T47D (cell line): ENCODE data around the gene PACSIN2.
A peak's percentile ranks its signal among the peaks of the same experiment; 100 is the strongest.

Experiments used
- DNase-seq, 2 experiments: peaks; one replicate each; pipeline versions ENCODE4 v3.0.0 to v3.0.0-alpha.2; 2011 to 2012; ENCODE audit warnings: low read depth in 1 of 2, low spot score in 1 of 2
- JUND ChIP-seq: IDR thresholded peaks from 2 replicates; pipeline ENCODE4 v1.6.1; 2012; ENCODE audit warnings: low read depth
- in situ Hi-C: cut with HindIII; loops from 2 replicates; pipeline ENCODE4 v1.10.0; 2016; ENCODE audit warnings: low sequenced_read_pairs, low pct_unique_long_range_greater_than_20kb

Gene PACSIN2, protein sequence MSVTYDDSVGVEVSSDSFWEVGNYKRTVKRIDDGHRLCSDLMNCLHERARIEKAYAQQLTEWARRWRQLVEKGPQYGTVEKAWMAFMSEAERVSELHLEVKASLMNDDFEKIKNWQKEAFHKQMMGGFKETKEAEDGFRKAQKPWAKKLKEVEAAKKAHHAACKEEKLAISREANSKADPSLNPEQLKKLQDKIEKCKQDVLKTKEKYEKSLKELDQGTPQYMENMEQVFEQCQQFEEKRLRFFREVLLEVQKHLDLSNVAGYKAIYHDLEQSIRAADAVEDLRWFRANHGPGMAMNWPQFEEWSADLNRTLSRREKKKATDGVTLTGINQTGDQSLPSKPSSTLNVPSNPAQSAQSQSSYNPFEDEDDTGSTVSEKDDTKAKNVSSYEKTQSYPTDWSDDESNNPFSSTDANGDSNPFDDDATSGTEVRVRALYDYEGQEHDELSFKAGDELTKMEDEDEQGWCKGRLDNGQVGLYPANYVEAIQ

DNA sequence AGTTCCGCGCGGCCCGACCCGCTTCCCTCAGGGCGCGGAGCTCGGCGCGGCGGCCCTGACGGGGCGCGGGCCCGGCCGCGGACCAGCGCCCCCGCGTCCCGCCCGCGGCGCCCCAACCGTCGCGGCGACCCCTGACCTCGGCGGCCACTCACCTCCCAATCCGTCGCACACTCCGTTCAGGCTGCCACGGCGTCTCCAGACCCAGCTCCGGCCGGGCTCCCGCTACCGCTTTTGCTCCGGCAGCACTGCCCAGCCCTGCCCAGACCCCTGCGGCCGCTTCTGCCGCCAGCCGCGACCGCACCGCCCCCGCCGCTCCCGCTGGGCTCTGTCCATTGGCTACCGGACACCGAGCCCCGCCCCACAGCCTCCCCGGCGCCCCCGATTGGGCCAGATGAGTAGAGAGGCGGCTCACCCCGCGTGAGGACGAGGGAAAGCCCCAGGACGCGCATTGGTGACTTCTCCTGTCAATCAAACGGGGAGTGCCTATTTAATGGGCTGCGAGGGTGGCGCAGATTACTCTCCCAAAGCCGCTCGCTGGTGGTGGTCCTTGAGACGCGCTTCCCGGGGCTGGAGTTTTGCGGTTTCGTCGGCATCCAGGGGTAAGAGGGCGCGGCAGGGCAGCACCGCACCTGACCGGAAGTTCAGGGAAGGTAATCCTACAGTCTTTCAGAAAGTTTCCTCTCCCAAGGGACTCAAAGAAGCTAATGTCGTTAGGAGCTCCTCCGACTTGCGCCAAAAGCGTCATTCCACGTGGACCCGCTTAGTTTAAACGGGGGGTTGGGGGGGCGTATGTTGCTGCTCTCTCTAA is at the start of gene PACSIN2:
Gene PACSIN2 (minus strand): TSS at position 281 of the 808 bp plus-strand sequence. CDS start 103,069 bp downstream, outside the sequence.
- in situ Hi-C loops: no loop called here
- DNase-seq: peak; percentile 84 to 98

DNA sequence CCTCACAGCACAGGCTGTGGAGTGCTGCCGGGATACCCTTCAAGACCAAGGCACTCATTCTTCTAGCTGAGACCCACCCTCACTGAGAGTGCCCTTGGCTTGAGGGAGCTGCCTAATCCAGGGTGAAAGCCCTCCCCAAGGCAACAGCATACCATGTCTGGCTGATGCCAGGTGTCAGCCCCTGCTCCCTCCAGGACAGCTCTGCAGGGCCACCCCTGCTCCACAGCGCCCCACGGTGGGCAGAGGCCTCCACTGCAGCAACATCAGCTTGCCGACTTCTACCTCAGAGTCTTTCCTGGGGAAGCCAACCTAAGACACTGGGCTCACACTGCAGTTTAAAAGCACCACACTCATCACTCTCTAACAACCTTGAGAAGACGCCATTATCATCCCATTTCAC is 45.2 kb upstream of the PACSIN2 start:
- DNase-seq: peak in 1 of 2 experiments; percentile 34
- in situ Hi-C loops: no loop called here
- TF ChIP-seq JUND: no peak

More for the DNA sequence above, at the start of gene PACSIN2:
- no peak for TF ChIP-seq JUND

DNA sequence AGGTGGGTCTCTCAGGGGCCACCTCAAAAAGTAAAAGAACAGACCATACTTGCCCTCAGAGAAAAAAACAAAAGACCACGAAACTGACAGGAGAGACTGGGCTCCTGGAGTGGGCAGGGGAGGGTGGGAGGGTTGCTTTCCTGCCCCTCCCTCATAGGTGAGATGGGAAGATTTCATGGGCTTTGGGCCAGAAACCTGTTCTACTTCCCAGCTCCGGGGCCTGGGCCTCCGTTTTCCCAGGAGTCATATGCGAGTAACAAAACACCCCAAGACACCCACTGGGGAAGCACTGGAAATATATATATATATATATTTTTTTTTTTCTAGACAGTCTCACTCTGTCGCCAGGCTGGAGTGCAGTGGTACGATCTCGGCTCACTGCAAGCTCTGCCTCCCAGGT is 42.7 kb upstream of the PACSIN2 start:
- in situ Hi-C loops: no loop called here
- no peak for DNase-seq
- no peak for TF ChIP-seq JUND

DNA sequence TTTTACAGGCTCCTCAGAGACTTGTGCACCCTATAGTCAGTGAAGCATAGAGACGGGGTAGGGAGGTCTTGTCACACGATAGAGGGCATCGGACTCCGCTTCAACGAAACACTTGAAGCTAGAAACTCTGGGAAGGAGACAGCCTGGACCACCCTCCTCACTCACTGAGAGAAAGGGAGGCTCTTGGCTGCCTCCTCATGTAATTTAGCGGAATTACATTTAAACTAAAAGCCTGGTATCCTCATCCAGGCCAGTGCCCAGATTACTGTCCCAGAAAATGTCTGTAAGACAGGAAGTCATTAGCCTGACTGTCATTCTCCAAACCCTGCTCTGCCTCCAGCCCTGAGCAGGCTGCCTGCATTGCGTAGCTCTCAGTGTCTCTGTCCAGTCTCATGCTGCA is 38.2 kb upstream of the PACSIN2 start:
- in situ Hi-C loops: no loop called here
- no peak for DNase-seq
- no peak for TF ChIP-seq JUND

DNA sequence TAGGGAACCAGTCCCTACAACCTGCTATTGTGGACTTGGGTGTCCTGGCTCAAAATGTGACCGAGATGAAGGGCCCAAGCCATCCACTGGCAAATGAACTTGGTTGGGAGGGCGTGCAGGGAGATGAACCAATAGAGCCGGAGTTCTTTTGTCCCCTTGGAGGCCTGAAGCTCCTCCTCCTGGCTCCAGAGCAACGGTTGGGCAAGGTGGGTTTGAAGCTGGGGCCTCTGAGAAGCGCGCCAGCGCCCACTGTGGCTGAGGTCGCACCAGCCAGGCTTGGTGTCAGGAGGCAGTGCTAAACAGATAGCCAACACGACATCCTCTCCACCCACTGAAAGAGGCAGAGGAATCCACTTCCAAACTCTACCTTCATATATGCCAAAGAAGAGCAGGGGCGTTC is 36.0 kb upstream of the PACSIN2 start:
- no peak for DNase-seq
- in situ Hi-C loops: no loop called here
- TF ChIP-seq JUND: no peak

DNA sequence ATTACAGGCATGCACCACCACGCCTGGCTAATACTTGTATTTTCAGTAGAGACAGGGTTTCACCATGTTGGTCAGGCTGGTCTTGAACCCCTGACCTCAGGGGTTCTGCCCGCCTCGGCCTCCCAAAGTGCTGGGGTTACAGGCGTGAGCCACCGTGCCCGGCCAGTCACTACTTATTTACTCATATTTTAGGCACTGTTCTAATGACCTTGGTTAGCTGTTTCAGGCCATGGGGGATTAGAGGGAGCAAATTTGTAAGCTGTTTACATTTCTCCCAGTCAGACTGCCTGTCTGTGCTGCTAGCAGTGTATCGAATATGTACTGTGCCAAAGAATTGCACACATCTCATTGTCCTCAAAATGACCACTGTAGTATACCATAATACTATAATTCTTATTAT is 32.7 kb upstream of the PACSIN2 start:
- DNase-seq: no peak
- in situ Hi-C loops: no loop called here
- no peak for TF ChIP-seq JUND

DNA sequence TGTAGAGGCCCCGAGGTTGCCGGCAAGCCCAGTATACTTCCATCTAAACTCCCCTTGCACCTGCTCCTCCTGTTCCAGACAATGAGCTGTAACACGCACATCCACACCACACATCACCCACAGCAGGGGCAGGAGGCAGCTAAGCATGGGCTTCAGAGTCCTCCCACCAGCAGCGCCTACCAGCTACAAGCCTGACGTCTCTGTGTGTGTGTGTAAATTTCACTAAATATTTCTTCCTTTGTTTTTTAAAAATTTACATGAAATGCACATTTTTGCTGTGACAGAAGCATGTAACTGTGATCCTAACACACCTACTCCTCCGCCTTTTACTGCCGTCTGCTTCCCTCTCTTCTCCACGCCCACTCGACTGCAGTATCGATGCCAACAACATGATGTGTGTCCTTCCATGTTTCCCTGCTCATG is 29.4 kb upstream of the PACSIN2 start:
- TF ChIP-seq JUND: no peak
- DNase-seq: no peak
- in situ Hi-C loops: no loop called here

DNA sequence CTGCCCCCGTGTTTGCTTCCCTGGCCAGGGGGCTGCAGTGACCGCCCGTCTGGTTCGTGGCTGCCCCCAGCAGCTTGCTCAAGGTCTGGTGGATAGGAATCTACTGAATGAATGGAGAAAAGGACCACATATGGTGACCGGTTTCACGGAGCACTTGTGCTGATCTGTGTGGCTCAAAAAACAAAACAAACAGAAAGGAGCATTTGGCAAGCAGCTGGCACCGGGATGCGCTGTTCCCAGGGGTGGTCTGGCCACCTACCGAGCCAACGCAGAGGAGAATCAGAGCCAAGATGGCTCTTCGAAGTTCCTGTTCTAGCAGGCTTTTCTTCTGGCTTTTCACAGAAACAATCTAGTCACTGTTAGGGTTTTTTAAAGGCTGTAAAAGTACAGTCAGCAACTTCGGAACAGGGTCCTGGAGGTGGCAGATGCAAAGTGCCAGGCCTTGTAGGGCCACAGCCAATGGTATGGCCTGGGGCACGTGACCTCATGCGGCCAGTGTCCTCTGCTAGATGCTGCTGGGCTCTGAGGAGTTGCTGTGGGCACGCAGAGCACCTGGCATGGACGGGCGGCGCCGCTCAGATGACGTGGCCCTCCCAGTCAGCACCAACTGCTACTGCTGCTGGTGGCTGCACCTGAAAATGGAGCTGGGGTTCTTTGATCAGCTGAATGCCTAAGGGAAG is 27.3 kb upstream of the PACSIN2 start:
- no peak for TF ChIP-seq JUND
- in situ Hi-C loops: no loop called here
- DNase-seq: no peak

DNA sequence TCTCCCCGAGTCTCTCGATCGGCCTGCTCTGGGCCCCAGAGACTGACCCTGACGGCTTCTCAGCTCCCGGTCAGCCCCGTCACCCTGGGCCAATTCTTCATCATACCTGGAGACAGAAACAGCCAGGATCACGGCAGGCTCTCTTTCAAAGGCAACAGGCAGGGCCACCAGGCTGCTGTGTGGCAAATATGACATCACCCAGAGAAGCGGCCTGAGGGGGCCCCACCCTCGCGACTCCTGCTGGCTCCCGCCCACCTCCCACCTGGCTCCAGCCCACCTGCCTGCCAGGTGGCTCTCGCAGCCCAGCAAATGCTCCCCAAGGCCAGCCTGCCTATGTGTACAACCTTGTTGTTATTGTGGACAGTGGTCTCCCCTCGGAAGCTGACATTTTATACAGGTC is 24.9 kb upstream of the PACSIN2 start:
- TF ChIP-seq JUND: no peak
- DNase-seq: no peak
- in situ Hi-C loops: no loop called here

DNA sequence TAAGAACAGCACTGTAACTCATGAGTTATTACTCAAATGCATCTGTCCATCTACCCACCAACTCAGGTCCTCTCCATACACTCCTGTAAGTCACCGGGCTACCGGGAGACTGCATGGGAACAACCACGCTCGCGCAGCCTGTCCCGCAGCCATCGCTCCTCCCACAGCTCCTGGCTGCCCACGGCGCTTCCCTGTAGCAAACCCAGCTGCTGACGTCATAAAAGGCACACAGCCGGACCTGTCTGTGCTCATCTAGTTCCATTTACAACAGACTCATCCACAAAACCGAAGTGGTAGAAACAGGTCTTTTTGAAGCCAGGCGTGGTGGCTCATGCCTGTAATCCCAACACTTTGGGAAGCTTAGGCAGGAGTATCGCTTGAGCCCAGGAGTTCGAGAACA is 23.4 kb upstream of the PACSIN2 start:
- no peak for DNase-seq
- no peak for TF ChIP-seq JUND
- in situ Hi-C loops: no loop called here

DNA sequence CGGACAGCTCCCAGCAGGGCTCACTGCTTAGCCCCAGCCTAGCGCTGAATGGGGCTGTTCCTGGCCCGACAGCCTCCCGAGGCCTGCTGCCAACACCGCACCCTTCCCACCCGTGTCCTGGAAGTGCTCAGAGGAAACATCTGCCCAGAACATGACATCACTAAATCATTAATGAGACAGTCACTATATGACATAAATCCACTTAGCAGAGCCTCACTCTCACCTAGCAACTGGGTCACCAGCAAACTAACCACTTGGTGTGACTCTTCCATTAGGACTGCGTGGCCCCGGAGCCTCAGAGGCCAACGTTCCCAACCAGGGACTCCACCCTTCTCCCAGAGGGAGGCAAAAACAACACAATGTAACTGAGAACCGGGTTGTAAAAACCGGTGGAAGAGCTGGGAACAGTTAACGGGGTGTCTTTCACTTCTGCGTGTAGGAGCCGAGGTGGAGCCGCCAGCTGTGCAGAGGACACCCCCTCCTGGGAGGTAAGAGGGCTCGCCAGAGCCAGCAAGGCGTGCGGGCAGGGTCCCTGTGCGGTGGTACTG is 21.4 kb upstream of the PACSIN2 start:
- in situ Hi-C loops: no loop called here
- no peak for TF ChIP-seq JUND
- no peak for DNase-seq

DNA sequence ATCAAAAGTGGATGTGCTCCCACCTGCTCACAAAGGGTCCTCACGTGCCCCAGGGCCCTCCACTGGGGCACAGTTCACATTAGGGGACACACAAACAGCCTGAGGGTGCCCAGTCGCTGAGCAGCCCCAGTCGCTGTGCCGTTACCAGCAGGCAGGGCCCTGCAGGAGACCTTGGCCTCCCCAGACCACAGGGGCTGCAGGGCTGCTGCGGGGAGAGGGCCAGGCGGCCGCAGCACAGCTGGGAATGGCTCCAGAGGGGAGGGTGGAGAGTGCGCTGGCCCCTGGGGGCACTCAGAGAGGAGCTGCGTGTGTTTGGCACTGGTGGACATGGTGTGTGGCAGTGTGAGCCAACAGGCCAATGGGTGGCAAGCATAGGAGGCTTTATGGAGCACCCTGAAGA is 20.3 kb upstream of the PACSIN2 start:
- TF ChIP-seq JUND: no peak
- DNase-seq: no peak
- in situ Hi-C loops: no loop called here
